NCI-H128 (cell line): ENCODE data around the gene ZBTB20.

Source experiments
- DNase-seq: peaks from one replicate; lab custom pipeline; 2025; ENCODE audit not compliant: unreplicated experiment; lab: John Stamatoyannopoulos, UW

Gene ZBTB20

DNA sequence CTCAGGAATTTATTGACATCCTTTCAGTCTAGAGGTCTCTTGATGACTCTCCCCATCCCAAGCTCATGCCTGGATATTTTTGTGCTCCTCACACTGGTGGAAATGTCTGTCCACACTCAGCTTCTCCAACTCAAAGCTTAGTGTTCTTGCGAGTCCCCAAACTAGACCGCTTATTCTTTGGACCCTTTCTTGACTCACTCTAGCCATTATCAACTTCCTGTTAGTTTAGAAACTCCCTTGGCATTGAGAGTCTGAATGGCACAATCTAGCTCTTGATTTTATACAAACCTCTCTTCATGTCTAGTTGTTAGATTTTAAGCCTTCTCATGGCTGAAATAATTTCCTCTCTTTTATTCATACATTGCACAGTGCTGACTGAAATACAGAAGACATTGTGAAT is 833.7 kb downstream of the ZBTB20 start:
- no peak for DNase-seq

DNA sequence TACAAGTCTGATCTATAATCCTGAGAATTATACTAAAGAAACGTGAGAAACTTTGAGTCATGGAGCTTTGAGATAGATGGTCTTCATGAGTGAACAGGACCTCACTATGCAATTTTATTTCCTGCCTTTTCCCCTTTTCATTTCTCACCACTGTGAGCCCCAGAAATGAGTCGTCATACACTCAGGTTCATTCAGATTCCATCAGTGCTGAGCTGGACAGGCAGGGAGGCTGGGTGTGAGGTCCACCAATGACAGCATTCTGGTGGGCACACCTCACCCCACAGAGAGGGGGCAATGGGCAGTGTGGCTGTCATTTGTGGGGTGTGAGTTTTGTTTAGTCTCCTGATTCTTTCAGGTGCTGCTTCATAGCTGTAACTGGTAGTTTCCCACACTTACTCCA is 836.4 kb downstream of the ZBTB20 start:
- DNase-seq: no peak

DNA sequence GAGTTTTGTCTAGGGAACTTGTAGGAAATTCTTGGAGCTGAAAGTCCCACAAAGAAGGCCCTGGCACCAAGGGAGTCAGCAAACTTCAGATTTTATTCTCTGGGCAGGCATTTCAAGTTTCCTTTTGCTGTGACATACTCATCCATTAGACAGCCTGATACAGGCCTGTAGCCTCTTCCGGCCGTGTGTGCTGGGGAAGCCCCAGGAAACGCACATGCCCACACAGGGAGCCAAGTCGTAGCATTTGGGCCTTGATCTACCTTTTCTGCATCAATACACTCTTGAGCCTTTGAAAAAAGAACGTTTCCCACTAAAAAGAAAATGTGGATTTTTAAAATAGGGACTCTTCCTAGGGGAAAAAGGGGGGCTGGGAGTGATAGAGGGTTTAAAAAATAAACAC is 838.3 kb downstream of the ZBTB20 start:
- no peak for DNase-seq

DNA sequence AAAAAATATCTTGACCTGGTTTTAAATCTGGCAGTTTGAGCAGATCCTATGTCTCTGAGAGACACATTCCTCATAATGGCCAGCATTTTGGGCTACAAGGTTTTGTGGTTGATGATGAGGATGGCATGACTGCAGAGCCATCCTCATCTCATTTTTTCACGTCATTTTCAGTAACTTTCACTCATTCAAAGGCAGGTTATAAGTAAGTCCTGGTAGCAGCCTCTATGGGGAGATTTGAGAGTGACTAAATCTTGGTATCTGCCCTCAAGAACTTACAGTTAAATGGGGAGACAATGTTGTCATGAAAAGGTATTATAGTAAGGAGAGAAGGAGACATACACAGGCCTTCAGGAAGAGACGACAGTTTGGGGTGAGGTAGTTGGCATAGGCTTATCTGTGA is 838.7 kb downstream of the ZBTB20 start:
- no peak for DNase-seq

DNA sequence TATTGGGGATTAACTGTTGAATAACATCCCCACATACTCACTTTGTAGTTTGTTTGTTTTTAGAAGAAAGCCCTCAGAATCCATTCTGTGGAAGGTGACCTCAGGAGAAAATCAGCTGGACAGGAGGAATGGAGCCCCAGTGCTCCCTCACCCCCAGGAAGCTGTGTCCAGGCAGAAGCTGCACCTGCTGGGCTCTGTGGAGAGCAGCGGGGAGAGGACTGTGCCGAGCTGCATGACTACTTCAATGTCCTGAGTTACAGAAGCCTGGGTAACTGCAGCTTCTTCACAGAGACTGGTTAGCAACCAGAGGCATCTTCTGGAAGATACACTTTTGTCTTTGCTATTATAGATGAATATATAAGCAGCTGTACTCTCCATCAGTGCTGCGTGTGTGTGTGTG is 839.3 kb downstream of the ZBTB20 start:
- DNase-seq: no peak

DNA sequence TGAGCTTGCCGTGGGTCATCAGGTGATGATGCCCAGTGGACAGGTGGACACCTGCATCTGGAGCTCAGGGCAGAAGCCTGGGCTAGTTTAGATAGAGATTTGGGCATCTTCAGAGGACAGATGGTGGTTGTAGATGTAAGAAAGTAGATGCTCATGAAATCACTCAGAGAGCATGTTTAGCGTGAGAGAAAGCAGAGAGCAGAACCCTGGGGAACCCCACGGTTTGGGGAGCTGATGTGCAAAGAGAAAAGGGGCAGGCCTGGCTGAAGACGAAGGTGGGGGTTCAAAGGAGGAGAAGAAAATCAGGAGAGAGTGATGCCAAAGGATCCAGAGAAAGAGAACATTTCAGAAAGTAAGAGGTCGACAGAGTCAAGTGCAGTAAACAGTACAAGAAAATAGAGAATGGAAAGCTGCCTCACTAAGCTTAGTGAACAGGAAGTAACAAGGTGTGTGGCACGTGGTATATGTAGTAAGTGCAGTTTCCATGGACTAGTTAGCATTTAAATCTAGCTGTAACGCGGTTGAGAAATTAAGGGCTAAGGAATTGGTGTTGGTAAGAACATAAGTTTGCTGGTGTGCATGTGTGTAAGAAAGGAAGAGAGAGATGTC is 839.8 kb downstream of the ZBTB20 start:
- DNase-seq: no peak

DNA sequence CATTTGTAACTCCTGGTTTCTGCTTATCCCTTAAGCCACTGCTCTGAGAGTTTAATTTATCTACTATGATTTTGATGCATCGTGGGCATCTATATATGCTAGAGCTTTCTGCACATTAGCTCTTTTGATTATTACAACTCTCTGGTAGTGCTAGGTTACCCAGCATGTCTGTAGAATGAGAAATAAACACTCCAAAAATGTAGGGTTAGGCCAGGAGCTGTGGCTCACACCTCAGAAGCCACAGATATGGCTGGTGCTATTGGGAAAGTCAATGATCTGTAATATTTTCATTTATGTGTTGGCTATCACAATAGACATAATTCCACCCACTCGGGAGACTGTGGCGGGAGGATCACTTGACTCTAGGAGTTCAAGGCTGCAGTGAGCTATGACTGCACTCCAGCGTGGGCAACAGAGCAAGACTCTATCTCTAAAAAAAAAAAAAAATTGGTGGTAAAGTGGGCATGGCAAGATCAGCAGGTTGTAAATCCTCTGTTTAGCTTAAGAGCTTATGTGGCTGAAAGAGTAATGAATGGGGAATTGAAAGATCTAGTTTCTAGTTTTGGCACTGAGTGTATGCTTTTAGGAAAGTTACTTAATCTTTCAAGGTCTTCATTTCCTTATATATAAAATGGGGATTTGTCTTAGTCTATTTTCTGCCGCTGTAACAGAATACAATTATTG is 847.0 kb downstream of the ZBTB20 start:
- no peak for DNase-seq

DNA sequence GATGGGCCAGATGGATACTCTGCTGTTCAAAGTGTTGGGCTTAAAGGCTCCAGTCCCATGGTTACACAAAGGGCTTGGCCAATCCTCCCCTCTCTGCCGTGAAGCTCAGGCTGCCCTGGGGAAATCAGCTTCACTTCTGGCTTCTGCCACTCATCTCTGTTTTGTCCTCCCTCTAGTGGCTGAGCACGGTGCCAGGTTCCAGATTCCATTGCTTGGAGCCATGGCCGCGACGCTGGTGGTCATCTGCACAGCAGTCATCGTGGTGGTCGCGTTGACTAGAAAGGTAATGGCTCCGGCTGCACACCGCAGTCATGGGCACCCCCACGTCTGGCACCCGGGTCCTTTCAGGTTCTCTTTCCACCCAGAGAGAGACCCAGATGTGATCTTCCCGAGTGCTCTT is 847.7 kb downstream of the ZBTB20 start:
- no peak for DNase-seq

DNA sequence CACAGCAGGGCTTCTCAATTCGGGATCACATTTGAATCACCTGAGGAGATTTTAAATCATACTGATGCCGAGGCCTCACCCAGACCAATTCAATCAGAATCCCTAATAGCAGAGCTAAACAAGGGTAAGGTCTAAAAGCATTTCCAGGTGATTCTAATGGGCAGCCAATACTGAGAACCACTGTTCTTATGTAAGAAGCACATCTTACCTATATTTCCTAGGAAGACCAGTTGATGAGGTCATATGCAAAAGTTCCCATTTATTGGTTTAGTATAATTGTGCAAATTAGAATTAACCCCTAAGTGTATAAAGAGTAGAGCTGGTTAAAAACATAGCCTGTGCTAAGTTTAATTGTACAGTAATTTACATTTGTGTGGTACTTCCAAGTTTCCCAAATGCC is 851.1 kb downstream of the ZBTB20 start:
- DNase-seq: no peak

DNA sequence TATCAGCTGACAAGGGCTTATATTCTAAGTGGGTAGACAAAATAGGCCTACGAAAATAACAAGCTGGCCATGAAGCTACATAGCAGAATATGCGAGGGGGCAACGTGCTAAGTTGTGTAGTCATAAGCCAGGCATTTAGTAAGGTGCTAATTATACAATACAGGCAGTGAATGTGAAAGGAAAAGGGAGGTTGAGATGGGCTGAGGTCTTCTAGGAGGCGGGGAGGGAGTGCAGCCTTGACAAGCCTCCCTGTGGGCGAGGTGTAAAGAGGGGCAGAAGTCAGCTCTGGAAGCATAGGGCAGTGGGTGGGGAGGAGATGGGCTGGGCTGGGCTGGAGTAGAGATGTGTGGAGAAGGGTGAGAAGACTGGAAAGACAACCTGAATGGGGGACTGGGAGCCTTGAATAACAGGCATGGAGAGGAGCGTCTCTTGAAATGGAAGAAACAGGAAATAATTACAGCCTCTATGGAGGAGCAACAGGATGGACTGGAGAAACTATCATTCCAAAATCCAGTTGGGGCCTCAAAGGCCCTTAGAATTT is 852.1 kb downstream of the ZBTB20 start:
- no peak for DNase-seq

DNA sequence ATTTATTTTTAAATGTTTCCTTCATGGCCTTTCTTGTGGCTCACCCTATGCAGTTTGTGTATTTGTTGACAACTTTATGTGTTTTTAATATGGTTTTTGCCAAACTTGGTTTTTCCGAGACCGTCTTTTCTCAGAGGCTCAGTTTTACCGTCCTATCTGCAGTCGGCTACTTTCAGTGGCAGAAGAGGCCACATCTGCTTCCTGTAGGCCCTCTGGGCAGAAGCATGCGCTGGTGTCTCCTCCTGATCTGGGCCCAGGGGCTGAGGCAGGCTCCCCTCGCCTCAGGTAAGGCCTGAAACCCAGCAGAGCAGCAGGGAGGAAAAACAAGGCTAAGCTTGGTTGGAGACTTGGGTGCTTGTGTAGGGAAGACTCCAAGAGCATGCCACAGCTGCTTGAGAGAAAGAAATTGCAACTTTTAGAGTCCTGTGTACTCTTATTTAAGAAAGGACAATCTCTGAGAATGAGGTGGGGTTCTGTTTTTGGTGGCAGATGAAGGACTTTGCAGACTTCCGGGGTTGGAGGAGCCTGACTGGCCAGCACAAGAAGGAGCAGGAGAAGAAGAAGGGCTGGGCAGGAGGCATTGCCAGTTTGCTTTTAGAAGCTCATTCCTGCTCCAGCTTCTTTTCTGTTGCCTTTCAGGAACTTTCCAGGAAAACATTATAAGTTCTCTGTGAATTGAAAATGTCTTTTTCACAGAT is 853.1 kb downstream of the ZBTB20 start, which contains the start of gene TIGIT:
Gene TIGIT (plus strand): TSS at position 191 of the 698 bp plus-strand sequence. CDS start 34 bp downstream, at position 225.
- no peak for DNase-seq

DNA sequence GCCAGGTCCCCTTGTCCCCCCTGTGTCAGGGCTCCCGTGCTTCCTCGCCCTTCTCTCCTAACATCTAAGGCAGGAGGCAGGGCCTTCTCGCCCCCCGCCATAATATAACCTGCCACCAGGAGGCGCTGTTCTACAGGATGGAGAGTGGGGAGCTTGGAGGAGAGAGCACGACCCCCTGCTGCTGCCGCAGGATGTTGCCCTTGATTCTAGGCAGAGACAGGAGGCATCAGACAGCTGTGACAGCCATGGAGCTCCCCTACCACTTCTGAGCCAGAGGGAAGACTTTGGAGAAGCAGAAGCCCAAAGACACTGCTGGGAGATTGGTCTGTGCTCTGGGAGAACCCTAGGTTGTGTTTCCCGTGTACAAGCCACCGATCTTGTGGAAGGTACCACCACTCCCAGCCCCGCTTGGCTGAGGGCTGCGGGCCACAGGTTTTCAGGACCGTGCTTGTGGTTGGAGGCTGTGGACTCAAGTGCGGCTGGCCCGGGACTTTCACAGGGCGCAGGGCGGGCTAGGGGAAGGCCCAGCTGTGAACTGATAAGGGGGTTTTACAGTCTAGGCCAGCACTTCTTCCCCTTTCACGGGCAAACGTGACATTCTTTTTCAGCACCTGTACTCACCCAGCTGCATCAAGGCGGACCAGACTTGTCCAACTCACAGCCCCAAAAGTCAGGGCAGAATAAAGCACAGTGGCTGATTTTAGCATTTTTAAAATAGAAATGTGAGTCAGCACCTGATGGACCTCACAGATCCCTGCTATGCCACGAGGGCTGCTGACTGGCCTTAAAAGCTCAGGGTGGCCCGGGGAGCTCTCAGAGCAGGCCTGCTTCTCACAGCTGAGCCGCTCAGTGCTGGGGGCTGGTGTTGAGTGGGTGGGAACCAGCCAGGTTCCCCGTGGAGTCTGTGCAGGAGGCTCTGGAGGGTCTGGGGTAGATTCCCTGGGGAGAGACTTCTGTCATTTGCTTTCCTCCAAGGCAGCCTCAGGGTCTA is 855.9 kb downstream of the ZBTB20 start:
- DNase-seq: no peak

DNA sequence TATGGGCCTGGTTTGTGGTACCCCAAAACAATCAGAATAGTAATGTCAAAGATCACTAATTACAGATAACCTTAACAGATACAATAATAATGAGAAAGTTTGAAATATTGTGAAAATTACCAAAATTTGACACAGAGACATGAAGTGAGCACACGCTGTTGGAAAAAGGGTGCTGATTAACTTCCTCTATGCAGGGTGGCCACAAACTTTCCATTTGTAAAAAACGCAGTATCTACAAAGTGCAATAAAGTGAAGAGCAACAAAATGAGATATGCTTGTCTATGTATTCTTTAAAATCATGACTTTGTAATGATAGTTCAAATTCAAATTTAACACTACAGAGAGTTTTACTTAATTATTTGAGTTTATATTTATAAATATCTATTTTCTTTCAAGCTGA is 860.8 kb downstream of the ZBTB20 start:
- no peak for DNase-seq

DNA sequence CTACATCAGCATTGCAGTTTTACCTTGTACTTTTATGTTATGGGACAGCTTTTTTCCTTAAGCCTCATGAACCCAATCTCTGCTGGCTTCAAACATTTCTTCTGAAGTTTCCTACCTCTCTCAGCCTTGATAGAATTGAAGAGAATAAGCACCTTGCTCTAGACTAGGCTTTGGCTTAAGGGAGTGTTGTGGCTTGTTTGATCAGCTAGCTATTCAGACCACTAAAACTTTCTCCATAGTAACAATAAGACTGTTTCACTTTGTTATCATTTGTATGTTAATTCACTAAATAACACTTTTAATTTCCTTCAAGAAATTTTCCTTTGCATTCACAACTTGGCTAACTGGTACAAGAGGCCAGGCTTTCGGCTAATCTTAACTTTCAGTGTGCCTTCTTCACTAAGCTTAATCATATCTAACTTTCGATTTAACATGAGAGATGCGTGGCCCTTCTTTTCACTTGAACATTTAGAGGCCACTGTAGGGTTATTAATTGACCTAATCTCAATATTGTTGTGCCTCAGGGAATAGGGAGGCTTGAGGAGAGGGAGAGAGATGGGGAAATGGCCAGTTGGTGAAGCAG is 861.3 kb downstream of the ZBTB20 start:
- no peak for DNase-seq

DNA sequence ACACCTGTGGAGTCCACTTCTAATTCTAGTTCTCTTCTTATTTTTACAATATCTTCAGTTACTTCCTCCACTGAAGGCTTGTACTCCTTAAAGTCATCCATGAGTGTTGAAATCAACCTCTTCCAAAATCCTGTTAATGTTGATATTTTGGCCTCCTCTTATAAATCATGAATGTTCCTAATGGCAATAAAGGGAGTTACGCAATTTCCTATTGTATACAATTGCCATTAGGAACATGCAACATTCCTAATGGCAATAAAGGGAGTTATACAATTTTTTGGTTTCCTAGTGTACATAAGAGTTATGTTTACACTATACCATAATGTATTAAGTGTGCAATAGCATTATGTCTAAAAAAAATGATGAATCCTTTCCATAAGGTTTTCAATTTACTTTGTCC is 862.4 kb downstream of the ZBTB20 start:
- no peak for DNase-seq
